Hippocampal formation (tissue), 2 donors: Measurements from ENCODE around the gene FAM216B.
"Not testable (repeated sequence)": the region's sequence is repeated elsewhere in the genome, so short reads cannot be mapped to it uniquely, and the experiment has no call there.

Experiments used
- DNase-seq, 2 donors: peaks; one replicate each; lab custom pipeline; 2025; lab: John Stamatoyannopoulos, UW

FAM216B gene

GRCh38 chr13:42786715-42787114, 5.3 kb downstream of the FAM216B start:
- no peak for DNase-seq

- no peak for DNase-seq
Observed at GRCh38 chr13:42788601-42789000, 7.2 kb downstream of the FAM216B start.

GRCh38 chr13:42792154-42792553, 10.8 kb downstream of the FAM216B start:
- no peak for DNase-seq

- no peak for DNase-seq
Observed at GRCh38 chr13:42794577-42795275, 13.3 kb downstream of the FAM216B start.

- DNase-seq: no peak
Observed at GRCh38 chr13:42795666-42796065, 14.3 kb downstream of the FAM216B start.

- DNase-seq: no peak
Observed at GRCh38 chr13:42796747-42797356, 15.5 kb downstream of the FAM216B start.

GRCh38 chr13:42798118-42798517, 16.7 kb downstream of the FAM216B start:
- DNase-seq: no peak

- DNase-seq: no peak
Observed at GRCh38 chr13:42800109-42800643, 18.8 kb downstream of the FAM216B start.

GRCh38 chr13:42803563-42804204, 22.3 kb downstream of the FAM216B start:
- DNase-seq: no peak

- no peak for DNase-seq
Observed at GRCh38 chr13:42804244-42804874, 23.0 kb downstream of the FAM216B start.

GRCh38 chr13:42807241-42807640, 25.9 kb downstream of the FAM216B start:
- DNase-seq: no peak

- DNase-seq: no peak
Observed at GRCh38 chr13:42807866-42808265, 26.5 kb downstream of the FAM216B start.

GRCh38 chr13:42808341-42808940, 27.1 kb downstream of the FAM216B start:
- DNase-seq: no peak

- no peak for DNase-seq
Observed at GRCh38 chr13:42812316-42812715, 30.9 kb downstream of the FAM216B start.

- DNase-seq: no peak
Observed at GRCh38 chr13:42814868-42815267, 33.5 kb downstream of the FAM216B start.

GRCh38 chr13:42815681-42816080, 34.3 kb downstream of the FAM216B start:
- no peak for DNase-seq

GRCh38 chr13:42816538-42816937, 35.2 kb downstream of the FAM216B start:
- DNase-seq: no peak

- DNase-seq: not testable (repeated sequence)
Observed at GRCh38 chr13:42819687-42820086, 38.3 kb downstream of the FAM216B start.

- no peak for DNase-seq
Observed at GRCh38 chr13:42820451-42820850, 39.1 kb downstream of the FAM216B start.

GRCh38 chr13:42821437-42821836, 40.1 kb downstream of the FAM216B start:
- no peak for DNase-seq

GRCh38 chr13:42832341-42833096, 51.1 kb downstream of the FAM216B start:
- no peak for DNase-seq
